ENCODE results near the gene KDM7A. TPM values are rescaled to one million over a fixed set of nuclear protein-coding genes. Genes with fewer than 3 reads are reported as not detected.

The KDM7A gene
- total and polyA plus RNA-seq, 2 of the 4 experiments (the other 2 are of a cell fraction) = 1.5 to 2.3 TPM

DNA sequence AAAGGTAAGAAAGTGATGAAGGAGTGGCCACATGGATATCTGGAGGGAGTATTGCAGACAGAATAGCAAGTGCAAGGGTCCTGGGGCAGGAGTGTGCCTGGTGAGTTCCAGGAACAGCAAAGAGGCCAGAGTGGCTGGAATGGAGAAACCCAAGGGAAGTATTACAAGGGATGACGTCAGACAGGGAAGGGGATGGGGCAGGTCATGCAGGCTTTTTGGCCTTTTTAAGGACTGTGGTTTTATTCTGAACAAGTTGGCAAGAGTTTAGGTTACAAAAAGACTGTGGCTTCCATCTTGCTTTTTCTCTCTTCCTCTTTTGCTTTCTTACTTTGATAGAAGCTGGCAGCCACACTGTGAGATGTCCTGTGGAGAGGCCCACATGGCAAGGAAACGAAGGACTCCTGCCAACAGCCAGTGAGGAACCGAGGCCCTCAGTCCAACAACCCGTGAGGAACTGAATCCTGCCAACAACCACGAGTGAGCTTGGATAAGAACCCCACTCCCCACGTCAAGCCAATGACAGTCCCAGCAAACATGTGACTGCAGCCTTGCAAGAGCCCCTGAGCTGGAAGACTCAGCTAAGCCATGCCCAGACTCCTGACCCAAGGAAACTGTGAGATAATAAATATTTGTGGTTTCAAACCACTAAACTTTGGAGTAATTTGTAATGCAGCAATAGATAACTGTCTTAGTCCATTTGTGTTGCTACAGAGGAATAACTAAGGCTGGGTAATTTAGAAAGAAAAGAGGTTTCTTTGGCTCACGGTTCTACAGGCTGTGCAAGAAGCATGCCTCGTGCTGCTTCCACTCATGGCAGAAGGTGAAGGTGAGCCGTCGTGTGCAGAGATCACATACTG, 19.8 kb upstream of the KDM7A start:
- Histone ChIP-seq H4K20me1 (ENCODE audit: insufficient read depth, low read length) (no peaks in the 10 kb centered on the region), H3K79me1 (ENCODE audit: low read depth in 1 of 2, low read length in 2 of 2) (no peaks in the 10 kb centered on the region), H3K27me3 (ENCODE audit: control insufficient read depth, insufficient read depth, low read length) (peaks cover 16% of the 10 kb centered on the region), H3K56ac (ENCODE audit: extremely low read depth, insufficient read depth, low read length) (no peak overlapping the region), H2AK5ac (ENCODE audit: low read depth, low read length) (no peak overlapping the region), H3K14ac (replicated peaks; ENCODE audit: low read depth, low read length) (no peak overlapping the region), H3K4me2 (ENCODE audit: low read depth, low read length) (no peak overlapping the region), H4K5ac (ENCODE audit: low read depth, low read length) (no peak overlapping the region), H2BK15ac (ENCODE audit: low read depth, low read length) (no peak overlapping the region), H3K9me1 (ENCODE audit: insufficient read depth, low read length) (peaks cover 4% of the 10 kb centered on the region; the same call in 1 of the 2 replicates), H4K8ac (ENCODE audit: low read depth in 2 of 2, low read length in 2 of 2) (no peak overlapping the region), H3K36me3 (ENCODE audit: control insufficient read depth, insufficient read depth, low read length) (no peaks in the 10 kb centered on the region), H2AK9ac (replicated peaks; ENCODE audit: low read depth, low read length, poor library complexity) (no peak overlapping the region), H3K18ac (ENCODE audit: low read depth, low read length) (no peak overlapping the region), H3K23ac (ENCODE audit: low read depth, low read length) (no peak overlapping the region), H3K9ac (ENCODE audit: low read depth, low read length) (no peak overlapping the region), H2AFZ (replicated peaks; ENCODE audit: low read length, poor library complexity) (peak overlapping the region; percentile 26), H3K4ac (ENCODE audit: low read depth, low read length) (no peak overlapping the region), H3K27ac (ENCODE audit: insufficient read depth, low read length) (no peak overlapping the region), H3K9me3 (ENCODE audit: control insufficient read depth, insufficient read depth, low read length) (0 out of 2 replicates have a peak, but pooled peaks cover 2% of the 10 kb centered on the region), H4K91ac (ENCODE audit: insufficient read depth, low read depth, low read length) (no peak overlapping the region), H3K4me3 (ENCODE audit: insufficient read depth, low read depth, low read length) (no peak overlapping the region), H3K4me1 (ENCODE audit: control insufficient read depth, insufficient read depth, low read length) (no peaks in the 10 kb centered on the region), H2BK120ac (ENCODE audit: low read depth, low read length) (no peak overlapping the region), H2BK5ac (ENCODE audit: low read depth, low read length, poor library complexity, severe bottlenecking) (no peak overlapping the region), H2BK20ac (ENCODE audit: low read depth, low read length) (no peak overlapping the region)
- ChIA-PET CTCF (no interaction called here), POLR2A (ENCODE audit: unreplicated experiment) (no interaction called here)
- no TSS peak for BruUV-seq (replicated peaks)
- WGBS, 2 experiments (ENCODE audit: extremely low coverage in 2 of 2, insufficient read length in 1 of 2) = no CpG with 5 or more reads among the region's 10 CpGs
- dilution Hi-C loops (cut with HindIII; ENCODE audit: low sequenced_read_pairs, unreplicated experiment) (no loop called here), intact Hi-C loops (cut with micrococcal nuclease) (no loop called here), in situ Hi-C loops (cut with MboI; ENCODE audit: low sequenced_read_pairs) (loop anchor here (10.0 kb wide), 1 partner anchor 108 kb away; no protein-coding TSS in a partner anchor)
- TF ChIP-seq, protein P1, sequence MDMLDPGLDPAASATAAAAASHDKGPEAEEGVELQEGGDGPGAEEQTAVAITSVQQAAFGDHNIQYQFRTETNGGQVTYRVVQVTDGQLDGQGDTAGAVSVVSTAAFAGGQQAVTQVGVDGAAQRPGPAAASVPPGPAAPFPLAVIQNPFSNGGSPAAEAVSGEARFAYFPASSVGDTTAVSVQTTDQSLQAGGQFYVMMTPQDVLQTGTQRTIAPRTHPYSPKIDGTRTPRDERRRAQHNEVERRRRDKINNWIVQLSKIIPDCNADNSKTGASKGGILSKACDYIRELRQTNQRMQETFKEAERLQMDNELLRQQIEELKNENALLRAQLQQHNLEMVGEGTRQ (IDR thresholded peaks at IDR 0.05; ENCODE audit: low read depth, low read length) = 0 out of 2 replicates have a peak, but pooled peaks have one; percentile 15
- no peak for TF ChIP-seq RCOR1 (IDR thresholded peaks at IDR 0.05; ENCODE audit: insufficient replicate concordance, low read length)
- peak; percentile 34 for DNase-seq
- no peak; the same call in 1 of the 2 replicates for ATAC-seq (ENCODE audit: low read depth)
